SK-N-SH treated with all-trans-retinoic acid at 6 μM for 48 hours (cell line): ENCODE measurements around the gene CYTH4.

Experiments
- ARNTL ChIP-seq: fragments of 450-650 bp; formaldehyde crosslinking; IDR thresholded peaks from 2 replicates; pipeline ENCODE4 v1.5.0; 2020; ENCODE audit warnings: low read depth, mild to moderate bottlenecking, moderate library complexity, borderline replicate concordance
- BACH2 ChIP-seq: fragments of 250-450 bp; sonication (Bioruptor Pico); IDR thresholded peaks from 2 replicates; pipeline ENCODE4 v1.9.0; 2021; ENCODE audit warnings: mild to moderate bottlenecking, borderline replicate concordance
- CREB5 ChIP-seq: fragments of 250-450 bp; sonication (Bioruptor Pico); IDR thresholded peaks from 2 replicates; pipeline ENCODE4 v1.5.1; 2020; ENCODE audit warnings: low read depth, mild to moderate bottlenecking, moderate library complexity
- GLIS3 ChIP-seq: fragments of 250-450 bp; sonication (Bioruptor Pico); IDR thresholded peaks from 2 replicates; pipeline ENCODE4 v1.5.0; 2020; ENCODE audit warnings: mild to moderate bottlenecking, moderate library complexity
- PATZ1 ChIP-seq: fragments of 250-450 bp; sonication (Bioruptor Pico); IDR thresholded peaks from 2 replicates; pipeline ENCODE4 v1.8.0; 2020; ENCODE audit warnings: mild to moderate bottlenecking, moderate library complexity, borderline replicate concordance
- SNAI2 ChIP-seq: fragments of 250-450 bp; sonication (Bioruptor Pico); IDR thresholded peaks from 2 replicates; pipeline ENCODE4 v1.5.0; 2020; ENCODE audit warnings: mild to moderate bottlenecking, moderate library complexity
- TOX ChIP-seq: fragments of 250-450 bp; sonication (Bioruptor Pico); IDR thresholded peaks from 2 replicates; pipeline ENCODE4 v1.8.0; 2021; ENCODE audit warnings: mild to moderate bottlenecking, moderate library complexity, borderline replicate concordance
- ZFP3 ChIP-seq: fragments of 250-450 bp; sonication (Bioruptor Pico); IDR thresholded peaks from 2 replicates; pipeline ENCODE4 v1.5.0; 2020; ENCODE audit warnings: mild to moderate bottlenecking, moderate library complexity
- ZFP30 ChIP-seq: fragments of 450-650 bp; formaldehyde crosslinking; IDR thresholded peaks from 2 replicates; pipeline ENCODE4 v1.5.0; 2022; ENCODE audit warnings: mild to moderate bottlenecking, moderate library complexity
- ZNF565 ChIP-seq: fragments of 450-650 bp; formaldehyde crosslinking; conservative IDR thresholded peaks from 2 replicates; pipeline ENCODE4 v1.5.0; 2020; ENCODE audit warnings: low read depth, mild to moderate bottlenecking, moderate library complexity
- ZNF8 ChIP-seq: fragments of 450-650 bp; formaldehyde crosslinking; IDR thresholded peaks from 2 replicates; pipeline ENCODE4 v1.5.0; 2020; ENCODE audit warnings: mild to moderate bottlenecking, moderate library complexity

- TF ChIP-seq BACH2 (no peak), ZFP3 (CRISPR knock-in tag) (no peak), ZNF8 (CRISPR knock-in tag) (no peak), PATZ1 (CRISPR knock-in tag) (no peak), SNAI2 (CRISPR knock-in tag) (no peak), ZFP30 (CRISPR knock-in tag) (no peak), ZNF565 (CRISPR knock-in tag) (no peak), TOX (no peak), CREB5 (CRISPR knock-in tag) (no peak), ARNTL (no peak), GLIS3 (CRISPR knock-in tag) (no peak)
Measured at GRCh38 chr22:37276776-37277175, 5.5 kb upstream of the CYTH4 start.
